Activated T-helper 2 cell treated with anti-CD3 and anti-CD28 coated beads, Interferon-gamma antibody, Interleukin-2, Interleukin-4, amounts not matched to agents 10 μg/mL and 5 μg/mL and 100 μg/mL, durations not matched to agents 14 hours and 24 hours and 36 hours (primary cell): ENCODE results near the gene GRB7. TPM values are rescaled to one million over a fixed set of nuclear protein-coding genes. Genes with fewer than 3 reads are reported as not detected.
"Not testable (repeated sequence)": the region's sequence is repeated elsewhere in the genome, so short reads cannot be mapped to it uniquely, and the experiment has no call there.

Experiments
- DNase-seq: peaks from one replicate; pipeline ENCODE4 v3.0.0; 2021; ENCODE audit warnings: low spot score
- H3K27ac Mint-ChIP-seq: one replicate; pipeline ENCODE4 v1.8.0; 2021; ENCODE audit warnings: mixed read lengths
- H3K27me3 Mint-ChIP-seq: one replicate; pipeline ENCODE4 v1.8.0; 2021; ENCODE audit warnings: low read depth, mixed read lengths
- H3K36me3 Mint-ChIP-seq: one replicate; pipeline ENCODE4 v1.8.0; 2021; ENCODE audit warnings: low read depth, mixed read lengths
- H3K4me1 Mint-ChIP-seq: one replicate; pipeline ENCODE4 v1.8.0; 2021; ENCODE audit warnings: low read depth, mixed read lengths
- H3K4me3 Mint-ChIP-seq: one replicate; pipeline ENCODE4 v1.8.0; 2021; ENCODE audit warnings: low read depth, mild to moderate bottlenecking, moderate library complexity, mixed read lengths
- H3K9me3 Mint-ChIP-seq: one replicate; pipeline ENCODE4 v1.8.0; 2021; ENCODE audit warnings: mixed read lengths
- intact Hi-C: fragments of 100-400 bp; cut with micrococcal nuclease; formaldehyde crosslinking; loops from one replicate; pipeline ENCODE4 v1.15.1; 2023
- total RNA-seq: library from RNA; stranded (reverse); gene quantifications from 2 replicates; pipeline ENCODE4 v1.2.3, GENCODE V29; 2022

GRB7 gene
- total RNA-seq, 1 donor from 2014 or later: 0.39 TPM

DNA sequence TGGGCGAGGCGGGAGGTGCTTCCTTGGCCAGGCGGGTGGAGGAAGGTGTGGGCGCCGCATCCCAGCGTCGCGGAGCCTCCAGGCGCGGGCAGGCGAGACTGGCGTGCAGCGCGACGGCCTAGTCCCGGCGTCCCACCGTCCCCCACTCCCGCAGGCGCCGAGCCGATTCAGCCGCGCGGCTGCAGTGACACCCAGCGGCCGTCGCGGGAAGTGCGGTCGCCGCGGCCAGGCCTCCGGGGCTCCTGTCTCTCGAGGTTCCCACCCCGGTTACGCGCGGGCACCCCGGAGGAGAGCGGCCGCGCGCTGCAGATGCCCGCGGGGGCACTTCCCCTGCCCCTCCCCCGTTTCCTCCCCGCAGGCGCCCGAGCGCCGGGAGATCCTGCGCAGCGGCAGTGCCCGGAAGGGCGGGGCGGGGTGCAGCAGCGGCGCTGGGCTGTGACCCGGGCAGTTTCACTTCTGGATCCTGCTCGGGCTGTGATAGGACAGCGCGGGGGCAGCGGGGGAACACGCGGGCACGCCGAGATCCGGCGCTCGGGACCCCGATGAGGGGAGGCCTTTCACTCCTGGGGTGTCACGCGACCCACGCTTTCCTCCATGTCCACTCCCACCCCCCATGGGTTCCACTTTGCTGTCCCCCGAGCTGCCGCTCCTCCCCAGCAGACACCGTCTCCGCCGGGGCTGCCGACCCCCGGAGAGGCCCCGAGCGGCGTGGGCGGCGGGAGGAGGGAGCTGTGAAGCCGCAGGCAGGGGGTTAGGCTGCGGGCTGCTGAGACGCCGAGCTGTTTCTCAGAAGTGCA, 16.6 kb downstream of the GRB7 start:
- no peaks in the 10 kb centered on the region for H3K27me3 Mint-ChIP-seq
- intact Hi-C loops: loop anchor here (1.0 to 5.0 kb wide), 5 partner anchors 113 to 228 kb away; partner anchors contain the start of genes LRRC3C, ORMDL3, PSMD3 and STARD3
- H3K4me1 Mint-ChIP-seq: peaks cover 52% of the 10 kb centered on the region
- DNase-seq: peak; percentile 98
- peaks cover 10% of the 10 kb centered on the region for H3K36me3 Mint-ChIP-seq
- peak overlapping the region; percentile 56 for H3K27ac Mint-ChIP-seq
- peak overlapping the region; percentile 19 for H3K4me3 Mint-ChIP-seq
- H3K9me3 Mint-ChIP-seq: no peaks in the 10 kb centered on the region

- peak overlapping the region; percentile 51 for H3K4me3 Mint-ChIP-seq
- no peak for DNase-seq
- H3K9me3 Mint-ChIP-seq: no peaks in the 10 kb centered on the region
- peak overlapping the region; percentile 75 for H3K27ac Mint-ChIP-seq
- peaks cover 53% of the 10 kb centered on the region for H3K4me1 Mint-ChIP-seq
- no peaks in the 10 kb centered on the region for H3K27me3 Mint-ChIP-seq
- intact Hi-C loops: loop anchor here (1.0 to 5.0 kb wide), 5 partner anchors 112 to 227 kb away; partner anchors contain the start of genes LRRC3C, ORMDL3, PSMD3 and STARD3
- H3K36me3 Mint-ChIP-seq: peaks cover 15% of the 10 kb centered on the region
Measured at GRCh38 chr17:39754958-39755553, 17.3 kb downstream of the GRB7 start.

- H3K27ac Mint-ChIP-seq: peak overlapping the region; percentile 75
- no peaks in the 10 kb centered on the region for H3K9me3 Mint-ChIP-seq
- intact Hi-C loops: no loop called here
- peaks cover 53% of the 10 kb centered on the region for H3K4me1 Mint-ChIP-seq
- H3K27me3 Mint-ChIP-seq: no peaks in the 10 kb centered on the region
- peaks cover 16% of the 10 kb centered on the region for H3K36me3 Mint-ChIP-seq
- peak overlapping the region; percentile 51 for H3K4me3 Mint-ChIP-seq
- DNase-seq: peak; percentile 17
Measured at GRCh38 chr17:39755554-39756379, 18.0 kb downstream of the GRB7 start.

DNA sequence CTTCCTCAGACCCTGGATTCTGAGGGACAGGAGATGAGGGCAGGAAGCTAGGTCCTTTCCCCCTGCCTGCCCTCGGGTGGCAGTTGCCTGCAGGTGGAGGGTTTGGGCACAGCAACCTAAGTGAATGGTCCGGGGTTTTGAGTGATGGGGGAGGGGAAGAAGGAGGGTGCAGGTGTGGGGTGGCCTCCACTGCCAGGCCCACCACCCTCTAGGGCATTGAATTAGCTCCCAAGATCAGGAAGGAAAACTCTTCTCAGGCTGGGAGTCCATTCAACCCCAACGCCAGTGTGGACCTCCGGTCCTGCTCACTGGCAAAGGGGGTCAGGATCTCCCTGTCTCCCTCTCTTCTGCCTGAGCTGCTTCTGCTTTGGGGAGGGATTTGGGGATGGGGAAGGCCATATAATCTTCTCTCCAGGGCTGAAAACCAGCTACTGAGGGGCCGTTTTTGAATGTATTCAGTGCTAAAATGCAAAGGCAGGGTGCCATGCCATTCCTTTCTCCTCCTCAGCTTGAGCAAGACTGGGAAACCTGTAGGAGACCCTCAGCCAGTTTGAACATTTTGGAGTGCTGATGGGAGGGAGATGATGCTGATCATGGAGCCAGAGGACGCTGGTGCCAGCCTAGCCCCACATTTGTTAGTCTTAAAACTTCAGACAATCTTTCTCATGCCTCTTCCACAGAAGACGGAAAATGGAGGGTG, 18.8 kb downstream of the GRB7 start:
- intact Hi-C loops: no loop called here
- H3K27ac Mint-ChIP-seq: peak overlapping the region; percentile 75
- DNase-seq: no peak

DNA sequence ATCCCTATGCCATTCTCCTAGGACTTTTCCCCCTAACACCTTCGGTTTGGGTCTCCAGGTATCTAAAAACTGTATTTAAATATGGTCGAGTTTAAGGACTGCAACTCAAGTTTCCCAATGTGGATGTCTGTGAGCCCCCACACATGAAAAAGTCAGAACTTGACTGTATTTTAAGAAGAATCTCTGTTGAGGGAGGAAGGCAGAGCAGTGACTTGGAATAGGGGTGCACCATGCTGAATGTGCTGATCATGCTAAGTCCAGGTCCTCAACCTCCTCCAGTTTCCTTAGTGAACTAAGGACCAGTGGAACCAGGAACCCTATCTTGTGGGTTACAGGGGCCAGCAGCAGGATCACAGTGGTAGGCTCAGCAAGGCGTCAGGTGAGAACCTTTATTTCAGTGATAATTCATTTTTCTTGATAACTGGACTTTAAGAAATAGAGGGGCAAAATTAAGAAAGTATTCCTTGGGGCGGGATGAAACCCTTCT, 19.5 kb downstream of the GRB7 start:
- no peak for DNase-seq
- no peaks in the 10 kb centered on the region for H3K27me3 Mint-ChIP-seq
- H3K4me1 Mint-ChIP-seq: peaks cover 51% of the 10 kb centered on the region
- peaks cover 24% of the 10 kb centered on the region for H3K36me3 Mint-ChIP-seq
- H3K4me3 Mint-ChIP-seq: no peak overlapping the region
- peak overlapping the region; percentile 18 for H3K27ac Mint-ChIP-seq
- no peaks in the 10 kb centered on the region for H3K9me3 Mint-ChIP-seq
- intact Hi-C loops: no loop called here

More for the DNA sequence above, 18.8 kb downstream of the GRB7 start:
- Mint-ChIP-seq H3K36me3 (peaks cover 21% of the 10 kb centered on the region), H3K27me3 (no peaks in the 10 kb centered on the region), H3K4me1 (peaks cover 53% of the 10 kb centered on the region), H3K4me3 (no peak overlapping the region), H3K9me3 (no peaks in the 10 kb centered on the region)

DNA sequence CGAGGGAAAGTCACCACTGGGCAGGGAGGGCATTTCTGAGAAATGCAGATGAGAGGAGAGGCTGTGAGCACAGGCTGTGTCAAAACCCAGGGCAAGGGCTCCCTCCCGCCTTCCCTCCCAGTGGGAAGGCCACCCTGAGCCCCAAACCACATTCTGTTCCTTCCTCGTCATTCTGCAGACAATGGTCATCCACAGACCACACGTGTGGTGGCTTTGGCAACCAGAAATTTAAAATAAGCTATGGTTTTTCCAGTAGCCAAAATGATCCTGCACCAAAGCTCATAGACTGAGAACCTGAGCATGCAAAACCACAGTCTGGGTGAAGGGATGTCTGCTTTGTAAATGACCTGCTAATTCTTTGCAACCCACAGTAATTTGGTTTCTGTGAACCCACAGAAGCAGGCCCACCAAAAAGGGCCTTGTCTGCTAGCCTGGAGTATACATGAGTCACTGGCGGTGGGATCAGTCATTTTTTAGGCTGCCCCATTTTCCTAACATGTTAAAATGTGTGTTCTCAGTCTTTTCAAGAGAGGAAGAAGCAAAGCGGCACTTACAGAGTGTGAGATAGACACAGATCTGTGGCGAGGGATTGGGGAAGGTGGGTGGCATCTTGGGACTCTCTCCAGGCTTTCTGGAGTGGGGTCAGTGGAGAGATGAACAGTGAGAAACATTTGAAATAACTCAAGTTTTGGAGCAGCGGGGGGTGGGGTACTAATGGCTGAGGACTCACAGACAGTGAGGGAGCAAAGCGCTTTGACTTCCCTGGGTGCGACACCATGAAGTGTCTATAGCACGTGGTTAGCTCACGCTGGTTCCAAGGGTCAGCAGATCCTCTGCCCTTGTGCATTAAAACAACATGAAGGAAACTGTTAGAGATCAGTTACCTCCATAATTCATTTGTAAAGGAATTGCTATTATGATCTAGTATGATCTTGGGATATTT, 20.5 kb downstream of the GRB7 start:
- peak; percentile 21 for DNase-seq
- no peaks in the 10 kb centered on the region for H3K9me3 Mint-ChIP-seq
- H3K27me3 Mint-ChIP-seq: no peaks in the 10 kb centered on the region
- peak overlapping the region; percentile 9 for H3K4me3 Mint-ChIP-seq
- intact Hi-C loops: loop anchor here (1.0 to 2.0 kb wide), 3 partner anchors 12 to 109 kb away; no protein-coding TSS in a partner anchor
- peak overlapping the region; percentile 73 for H3K27ac Mint-ChIP-seq
- peaks cover 33% of the 10 kb centered on the region for H3K36me3 Mint-ChIP-seq
- peaks cover 51% of the 10 kb centered on the region for H3K4me1 Mint-ChIP-seq

DNA sequence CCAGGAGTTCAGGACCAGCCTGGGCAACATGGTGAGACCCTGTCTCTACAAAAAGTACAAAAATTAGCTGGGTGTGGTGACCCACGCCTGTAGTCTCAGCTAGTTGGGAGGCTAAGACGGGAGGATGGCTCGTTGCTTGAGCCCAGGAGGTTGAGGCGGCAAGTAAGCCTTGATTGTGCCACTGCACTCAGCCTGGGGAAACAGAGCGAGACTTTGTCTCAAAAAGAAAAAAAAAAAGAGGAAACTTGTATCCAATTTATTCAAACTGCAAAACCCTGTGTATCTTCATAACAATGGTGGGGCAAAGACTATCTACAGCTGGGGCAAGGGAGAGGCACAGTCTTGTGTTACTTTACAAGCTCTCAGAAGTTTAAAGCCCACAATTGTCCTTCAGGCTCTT, 21.5 kb downstream of the GRB7 start:
- peaks cover 37% of the 10 kb centered on the region for H3K36me3 Mint-ChIP-seq

GRCh38 chr17:39761861-39762496, 24.2 kb downstream of the GRB7 start:
- no peak for DNase-seq
- intact Hi-C loops: loop anchor here (10.0 kb wide), 1 partner anchor 77 kb away; the partner anchor contains the start of gene PGAP3
- Mint-ChIP-seq H3K4me3 (no peak overlapping the region), H3K27ac (no peak overlapping the region), H3K36me3 (peaks cover 63% of the 10 kb centered on the region), H3K4me1 (peaks cover 41% of the 10 kb centered on the region), H3K27me3 (no peaks in the 10 kb centered on the region), H3K9me3 (no peaks in the 10 kb centered on the region)

More for the DNA sequence above, 21.5 kb downstream of the GRB7 start:
- DNase-seq: no peak
- Mint-ChIP-seq H3K9me3 (no peaks in the 10 kb centered on the region), H3K4me1 (peaks cover 47% of the 10 kb centered on the region), H3K4me3 (no peak overlapping the region), H3K27me3 (no peaks in the 10 kb centered on the region), H3K27ac (no peak overlapping the region)
- intact Hi-C loops: loop anchor here (2.0 kb wide), 1 partner anchor 108 kb away; no protein-coding TSS in a partner anchor

DNA sequence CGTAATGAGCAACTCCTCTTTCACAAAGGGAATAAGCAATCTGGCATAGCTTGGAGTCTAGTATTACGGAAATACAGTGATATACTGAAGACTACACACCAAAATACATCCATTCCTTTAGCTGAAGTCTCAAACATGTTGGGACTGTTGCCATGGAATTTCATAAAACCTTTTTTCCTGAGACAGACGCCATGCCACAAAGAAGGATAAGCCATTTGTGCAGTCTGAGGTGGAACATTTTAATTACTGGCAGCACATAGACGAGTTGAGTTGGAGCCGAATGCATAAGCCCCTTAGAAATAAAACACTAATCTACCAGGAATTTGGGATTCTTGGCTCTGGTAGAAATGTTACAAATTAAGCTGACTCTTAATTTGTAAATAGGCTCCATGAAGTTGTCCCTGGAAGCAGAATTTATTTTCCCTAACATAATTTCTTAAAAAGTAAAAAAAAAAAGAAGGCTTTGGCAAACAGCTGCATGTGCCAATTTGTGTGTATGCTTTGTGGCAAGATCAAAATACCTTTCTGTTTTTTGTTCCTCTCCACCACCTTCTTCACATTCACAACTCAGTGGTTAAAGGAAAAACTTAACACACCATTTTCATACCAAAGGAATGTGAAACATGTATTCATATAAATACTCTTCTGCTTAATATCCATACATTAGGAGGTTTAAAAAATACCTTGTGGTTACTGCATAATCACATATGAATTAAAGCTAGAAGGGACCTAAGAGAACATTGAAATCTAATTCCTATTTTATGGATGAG, 25.5 kb downstream of the GRB7 start:
- H3K27ac Mint-ChIP-seq: no peak overlapping the region
- intact Hi-C loops: loop anchor here (10.0 kb wide), 1 partner anchor 78 kb away; the partner anchor contains the start of gene PGAP3
- DNase-seq: no peak
- peaks cover 74% of the 10 kb centered on the region for H3K36me3 Mint-ChIP-seq
- no peaks in the 10 kb centered on the region for H3K27me3 Mint-ChIP-seq
- H3K9me3 Mint-ChIP-seq: no peaks in the 10 kb centered on the region
- H3K4me1 Mint-ChIP-seq: peaks cover 40% of the 10 kb centered on the region
- H3K4me3 Mint-ChIP-seq: no peak overlapping the region

- H3K27ac Mint-ChIP-seq, H3K9me3 Mint-ChIP-seq, DNase-seq, H3K4me3 Mint-ChIP-seq, H3K27me3 Mint-ChIP-seq: not testable (repeated sequence)
- H3K36me3 Mint-ChIP-seq: peaks cover 75% of the 10 kb centered on the region
- H3K4me1 Mint-ChIP-seq: peaks cover 41% of the 10 kb centered on the region
- intact Hi-C loops: loop anchor here (10.0 kb wide), 1 partner anchor 79 kb away; the partner anchor contains the start of gene PGAP3
Measured at GRCh38 chr17:39764171-39764570, 26.4 kb downstream of the GRB7 start.
